ENCODE data around the gene TPSD1. TPM values are rescaled to one million over a fixed set of nuclear protein-coding genes. Genes with fewer than 3 reads are reported as not detected.
A peak's percentile ranks its signal among the peaks of the same experiment; 100 is the strongest.

TPSD1 gene
- total and polyA plus RNA-seq, 7 donors = 0.09 to 0.90 (median 0.19) TPM; not detected in 3

GRCh38 chr16:1220098-1220728 is 35.7 kb upstream of the TPSD1 start:
- no peak for DNase-seq
- Histone ChIP-seq H3K36me3 (ENCODE audit: insufficient read depth in 1 of 2, low read depth in 1 of 2) (no peaks in the 10 kb centered on the region), H3K9me3 (no peaks in the 10 kb centered on the region), H3K27me3 (ENCODE audit: insufficient read depth in 3 of 3, low read length in 2 of 3) (peaks cover 0 to 40% (median 5%) of the 10 kb centered on the region in 3 donors), H3K4me1 (no peaks in the 10 kb centered on the region), H3K27ac (no peak overlapping the region), H3K4me3 (no peak overlapping the region)
- TF ChIP-seq, protein P1, sequence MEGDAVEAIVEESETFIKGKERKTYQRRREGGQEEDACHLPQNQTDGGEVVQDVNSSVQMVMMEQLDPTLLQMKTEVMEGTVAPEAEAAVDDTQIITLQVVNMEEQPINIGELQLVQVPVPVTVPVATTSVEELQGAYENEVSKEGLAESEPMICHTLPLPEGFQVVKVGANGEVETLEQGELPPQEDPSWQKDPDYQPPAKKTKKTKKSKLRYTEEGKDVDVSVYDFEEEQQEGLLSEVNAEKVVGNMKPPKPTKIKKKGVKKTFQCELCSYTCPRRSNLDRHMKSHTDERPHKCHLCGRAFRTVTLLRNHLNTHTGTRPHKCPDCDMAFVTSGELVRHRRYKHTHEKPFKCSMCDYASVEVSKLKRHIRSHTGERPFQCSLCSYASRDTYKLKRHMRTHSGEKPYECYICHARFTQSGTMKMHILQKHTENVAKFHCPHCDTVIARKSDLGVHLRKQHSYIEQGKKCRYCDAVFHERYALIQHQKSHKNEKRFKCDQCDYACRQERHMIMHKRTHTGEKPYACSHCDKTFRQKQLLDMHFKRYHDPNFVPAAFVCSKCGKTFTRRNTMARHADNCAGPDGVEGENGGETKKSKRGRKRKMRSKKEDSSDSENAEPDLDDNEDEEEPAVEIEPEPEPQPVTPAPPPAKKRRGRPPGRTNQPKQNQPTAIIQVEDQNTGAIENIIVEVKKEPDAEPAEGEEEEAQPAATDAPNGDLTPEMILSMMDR (IDR thresholded peaks at IDR 0.05) = no peak
- 89 to 93% (median 89%) methylated on average over 46 to 55 of the region's 55 CpGs for WGBS, 3 donors
- intact Hi-C loops (cut with DNase I) = no loop called here
- ATAC-seq = no peak

DNA sequence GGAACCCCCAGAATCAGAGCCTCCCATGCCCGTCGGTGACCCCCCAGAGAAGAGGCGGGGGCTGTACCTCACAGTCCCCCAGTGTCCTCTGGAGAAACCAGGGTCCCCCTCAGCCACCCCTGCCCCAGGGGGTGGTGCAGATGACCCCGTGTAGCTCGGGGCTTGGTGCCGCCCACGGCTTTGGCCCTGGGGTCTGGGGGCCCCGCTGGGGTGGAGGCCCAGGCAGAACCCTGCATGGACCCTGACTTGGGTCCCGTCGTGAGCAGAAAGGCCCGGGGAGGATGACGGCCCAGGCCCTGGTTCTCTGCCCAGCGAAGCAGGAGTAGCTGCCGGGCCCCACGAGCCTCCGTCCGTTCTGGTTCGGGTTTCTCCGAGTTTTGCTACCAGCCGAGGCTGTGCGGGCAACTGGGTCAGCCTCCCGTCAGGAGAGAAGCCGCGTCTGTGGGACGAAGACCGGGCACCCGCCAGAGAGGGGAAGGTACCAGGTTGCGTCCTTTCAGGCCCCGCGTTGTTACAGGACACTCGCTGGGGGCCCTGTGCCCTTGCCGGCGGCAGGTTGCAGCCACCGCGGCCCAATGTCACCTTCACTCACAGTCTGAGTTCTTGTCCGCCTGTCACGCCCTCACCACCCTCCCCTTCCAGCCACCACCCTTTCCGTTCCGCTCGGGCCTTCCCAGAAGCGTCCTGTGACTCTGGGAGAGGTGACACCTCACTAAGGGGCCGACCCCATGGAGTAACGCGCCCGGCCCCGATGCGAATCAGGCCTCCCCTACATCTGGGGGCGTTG is 34.8 kb upstream of the TPSD1 start:
- Histone ChIP-seq H3K27me3 (ENCODE audit: insufficient read depth in 3 of 3, low read length in 2 of 3) (peaks cover 0 to 35% (median 5%) of the 10 kb centered on the region in 3 donors), H3K36me3 (ENCODE audit: insufficient read depth in 1 of 2, low read depth in 1 of 2) (no peaks in the 10 kb centered on the region), H3K4me1 (no peaks in the 10 kb centered on the region), H3K4me3 (no peak overlapping the region), H3K9me3 (no peaks in the 10 kb centered on the region), H3K27ac (no peak overlapping the region)
- DNase-seq = peak in 1 of 2 donors; percentile 50
- ATAC-seq = no peak
- TF ChIP-seq, protein P1 (IDR thresholded peaks at IDR 0.05) = no peak
- intact Hi-C loops (cut with DNase I) = no loop called here
- WGBS, 3 donors = 76 to 78% (median 77%) methylated on average over 46 to 48 of the region's 48 CpGs

DNA sequence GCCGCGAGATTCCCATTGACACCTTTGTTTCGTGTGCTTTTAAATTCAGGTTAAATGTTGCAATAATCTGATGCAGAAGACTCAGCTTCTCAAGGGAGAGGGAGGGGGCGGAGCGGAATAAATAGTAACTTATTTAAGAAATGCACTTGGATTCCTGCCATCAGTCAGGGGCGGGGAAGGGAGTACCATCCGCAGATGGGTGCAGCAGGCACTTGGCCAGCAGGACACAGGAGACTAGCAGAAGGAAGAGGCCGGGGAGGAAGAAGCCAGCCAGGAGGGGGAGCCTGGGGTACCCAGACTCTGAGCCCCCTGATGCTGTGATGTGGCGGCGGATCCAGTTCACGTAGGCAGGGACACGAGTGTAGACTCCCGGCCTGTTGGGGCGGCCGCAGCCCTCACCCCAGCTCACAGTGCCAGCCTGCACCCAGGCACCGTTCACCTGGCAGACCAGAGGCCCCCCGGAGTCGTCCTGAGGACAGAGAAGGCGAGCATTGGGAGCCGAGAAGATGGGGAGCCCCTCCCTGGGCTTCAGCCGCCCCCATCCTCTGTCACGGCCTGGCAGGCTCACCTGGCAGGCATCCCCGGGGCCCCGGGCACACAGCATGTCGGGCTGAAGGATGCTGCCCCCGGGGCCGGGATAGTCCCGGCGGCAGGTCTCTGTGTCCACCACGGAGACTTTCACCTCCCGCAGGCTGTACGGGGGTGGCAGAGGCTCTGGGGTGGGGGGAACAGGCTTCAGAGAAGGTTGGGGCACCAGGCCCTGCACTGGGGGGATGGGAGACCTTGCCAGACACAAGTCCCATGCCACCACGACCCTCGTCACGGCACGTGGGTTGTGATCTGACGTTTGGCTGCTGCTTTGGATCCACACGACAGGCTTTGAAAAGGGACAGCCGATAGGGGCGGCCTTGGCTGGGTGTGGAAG is 34.0 kb upstream of the TPSD1 start:
- H3K27ac ChIP-seq = no peak overlapping the region
- no peak overlapping the region for H3K4me3 ChIP-seq
- TF ChIP-seq, protein P1 (IDR thresholded peaks at IDR 0.05) = no peak
- peak in 1 of 2 donors; percentile 47 for DNase-seq
- intact Hi-C loops (cut with DNase I) = no loop called here
- H3K9me3 ChIP-seq = no peaks in the 10 kb centered on the region
- 68 to 75% (median 73%) methylated on average over 38 to 40 of the region's 40 CpGs for WGBS, 3 donors
- H3K4me1 ChIP-seq = no peaks in the 10 kb centered on the region
- ATAC-seq = no peak
- H3K27me3 ChIP-seq (ENCODE audit: insufficient read depth in 3 of 3, low read length in 2 of 3) = peaks cover 0 to 28% (median 5%) of the 10 kb centered on the region in 3 donors
- no peaks in the 10 kb centered on the region for H3K36me3 ChIP-seq (ENCODE audit: insufficient read depth in 1 of 2, low read depth in 1 of 2)

GRCh38 chr16:1222553-1223354 is 33.1 kb upstream of the TPSD1 start:
- TF ChIP-seq, protein P1 (IDR thresholded peaks at IDR 0.05) = no peak
- Histone ChIP-seq H3K27ac (no peak overlapping the region), H3K4me3 (no peak overlapping the region), H3K9me3 (no peaks in the 10 kb centered on the region), H3K36me3 (ENCODE audit: insufficient read depth in 1 of 2, low read depth in 1 of 2) (no peaks in the 10 kb centered on the region), H3K27me3 (ENCODE audit: insufficient read depth in 3 of 3, low read length in 2 of 3) (peaks cover 0 to 23% (median 5%) of the 10 kb centered on the region in 3 donors), H3K4me1 (no peaks in the 10 kb centered on the region)
- DNase-seq (peak in 1 of 2 donors; percentile 52), ATAC-seq (no peak)
- WGBS, 3 donors = 62 to 66% (median 62%) methylated on average over 23 to 25 of the region's 25 CpGs
- intact Hi-C loops (cut with DNase I) = no loop called here

All from psoas muscle (tissue), 8 donors.